Heart right ventricle (tissue), 16 donors: ENCODE results near the gene TTF1. TPM values are rescaled to one million over a fixed set of nuclear protein-coding genes. Genes with fewer than 3 reads are reported as not detected.

Experiments
- ATAC-seq, 8 donors: fragments of 200-7000 bp; cut with Tn5 transposase; one replicate each; pipeline ENCODE4 v1.9.1; 2020; ENCODE audit warnings: mild to moderate bottlenecking in 8 of 8, moderate library complexity in 8 of 8, moderate number of reproducible peaks in 1 of 8
- DNase-seq, 2 donors: peaks; one replicate each; pipeline ENCODE4 v3.0.0-alpha.2; 2020
- H3K27ac ChIP-seq, 10 donors: fragments of 200-600 bp; sonication (generic) in 2 of 10; one replicate each; pipeline versions ENCODE4 v1.5.0 to v1.8.0; 2020 to 2022; ENCODE audit warnings: mild to moderate bottlenecking in 3 of 10
- H3K27me3 ChIP-seq, 7 donors: fragments of 200-600 bp; one replicate each; pipeline ENCODE4 v1.8.0; 2021 to 2022; ENCODE audit warnings: mild to moderate bottlenecking in 2 of 7
- H3K36me3 ChIP-seq, 9 donors: fragments of 200-600 bp; sonication (generic) in 1 of 9; one replicate each; pipeline versions ENCODE4 v1.5.0 to v1.8.0; 2020 to 2022; ENCODE audit warnings: mild to moderate bottlenecking in 2 of 9
- H3K4me1 ChIP-seq, 9 donors: fragments of 200-600 bp; sonication (generic) in 1 of 9; one replicate each; pipeline versions ENCODE4 v1.5.0 to v1.8.0; 2020 to 2022; ENCODE audit warnings: mild to moderate bottlenecking in 4 of 9
- H3K4me3 ChIP-seq, 10 donors: fragments of 200-600 bp; sonication (generic) in 2 of 10; one replicate each; pipeline versions ENCODE4 v1.5.0 to v1.8.0; 2020 to 2022; ENCODE audit warnings: mild to moderate bottlenecking in 7 of 10, moderate library complexity in 2 of 10
- H3K9me3 ChIP-seq, 11 donors: fragments of 200-600 bp in 10 of 11; sonication (generic) in 2 of 11; one replicate each; pipeline versions ENCODE4 v1.5.0 to v1.8.0; 2013 to 2022; ENCODE audit warnings: mild to moderate bottlenecking in 2 of 11, control low read depth in 1 of 11, moderate library complexity in 1 of 11
- WGBS, 2 donors: extraction: QIAGEN DNeasy Blood & Tissue Kit; methylation state at CpG; one replicate each; pipeline ENCODE4 v1.1.7; 2013; ENCODE audit warnings: inconsistent platforms in 1 of 2; 5-methylcytosine and 5-hydroxymethylcytosine counted together
- intact Hi-C, 10 donors: fragments of 100-400 bp; cut with DNase I; formaldehyde crosslinking; loops; one replicate each; pipeline versions ENCODE4 v1.11.1 to v1.14.2; 2022
- polyA plus RNA-seq, 2 donors: library from polyadenylated mRNA; stranded (reverse); fragments of 200-250 nt; gene quantifications; one replicate each; pipeline ENCODE4 v1.2.3, GENCODE V29; 2013
- total RNA-seq, 10 donors: library from RNA; stranded (reverse); fragmentation: NEBNext Ultra II Directional in 3 of 10; extraction: Animal tissue kit (Norgen Biotek cat#: 25700) in 3 of 10; gene quantifications; one replicate each; pipeline versions ENCODE4 v1.2.1 to v1.2.4, GENCODE V29; 2021 to 2023
- TF ChIP-seq, protein P1 (sequence below), 9 donors: fragments of 200-600 bp; sonication (generic) in 2 of 9; IDR thresholded peaks; one replicate each; pipeline versions ENCODE4 v1.5.0 to v1.8.0; 2021 to 2022; ENCODE audit warnings: antibody characterized with exemption in 9 of 9, mild to moderate bottlenecking in 5 of 9, moderate library complexity in 1 of 9
- donor health status: Arrhythmogenic right ventricular cardiomyopathy.
- donor health status: ischemic (EF 13 %, LVEDD 7.1; RV severe dilation, severe dysfunction).
- donor health status: healthy with polysubstance abuse.
- donor health status: DM: no; HTN: yes; CAD: no.
- donor health status: DM: no; HTN: no; CAD: no.
- donor health status: ischemic (EF 25% LVEDD 6.9; RV normal size, moderate dysfunction).
- donor health status: ischemic (EF 25% LVEDD 5.7; RV mildly dilated, moderate dysfunction).
- donor health status: healthy.
- donor health status: DM: yes; HTN: yes; CAD: no.
- donor health status: Ischemic cardiomyopathy.
- donor health status: ischemic (EF 35%, LVEDD 5.7; RV mildly dilated, moderate dysfunction).
- donor health status: nonischemic (EF 11% LVEDD 7.7; RV severe dilation, severe dysfunction).
- donor health status: DM: yes; HTN: yes; CAD: no.
- donor health status: PGD.
- donor health status: ischemic (EF 29% LVEDD 5.4; RV normal size, mild dysfunction).
- donor health status: nonischemic (EF 23%, LVEDD 6.1; RV moderate dilation, normal function).

TTF1 gene
- total and polyA plus RNA-seq, 12 donors: 12.0 to 22.4 (median 17.5) TPM

DNA sequence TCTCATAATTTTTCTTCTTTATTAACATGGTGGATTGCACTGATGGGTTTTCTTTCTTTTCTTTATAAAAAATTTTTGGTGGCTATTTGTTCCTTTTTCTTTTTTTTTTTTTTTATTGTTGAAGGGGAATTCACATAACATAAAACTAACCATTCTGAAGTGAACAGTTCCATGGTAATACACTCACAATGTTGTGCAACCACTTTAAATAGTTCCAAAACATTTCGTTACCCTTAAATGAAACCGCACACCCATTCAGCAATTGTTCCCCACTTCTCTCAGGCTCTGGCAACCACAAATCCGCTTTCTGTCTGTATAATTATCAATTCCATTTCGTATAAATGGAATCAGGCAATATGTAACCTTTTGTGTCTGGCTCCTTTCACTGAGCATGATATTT, 40.2 kb downstream of the TTF1 start:
- intact Hi-C loops: no loop called here

DNA sequence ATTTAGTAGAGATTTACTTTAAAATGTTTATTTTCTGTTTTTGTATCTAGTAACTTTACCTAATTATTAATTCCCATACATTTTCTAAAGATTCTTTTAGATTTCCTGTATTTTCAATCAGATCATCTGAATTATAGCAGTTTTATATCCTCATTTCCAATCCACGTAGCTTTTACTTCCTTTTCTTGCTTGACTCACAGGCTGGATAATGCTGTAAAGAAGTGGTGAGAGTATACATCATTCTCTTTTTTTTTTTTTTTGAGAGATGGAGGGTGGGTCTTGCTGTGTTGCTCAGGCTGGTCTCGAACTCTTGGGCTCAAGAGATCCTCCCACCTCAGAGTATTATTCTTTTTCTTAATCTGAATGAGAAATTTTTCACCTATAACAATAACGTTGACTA, 40.7 kb downstream of the TTF1 start:
- no peak for ATAC-seq
- no peak for DNase-seq
- no peaks in the 10 kb centered on the region for H3K36me3 ChIP-seq
- H3K4me3 ChIP-seq: no peak overlapping the region
- no peak overlapping the region for H3K27ac ChIP-seq
- WGBS, 2 donors: 58 to 71% methylated on average over 3 of the region's 3 CpGs
- H3K4me1 ChIP-seq: peaks cover 0 to 4% (median 0%) of the 10 kb centered on the region in 9 donors
- intact Hi-C loops: no loop called here
- TF ChIP-seq, protein P1, sequence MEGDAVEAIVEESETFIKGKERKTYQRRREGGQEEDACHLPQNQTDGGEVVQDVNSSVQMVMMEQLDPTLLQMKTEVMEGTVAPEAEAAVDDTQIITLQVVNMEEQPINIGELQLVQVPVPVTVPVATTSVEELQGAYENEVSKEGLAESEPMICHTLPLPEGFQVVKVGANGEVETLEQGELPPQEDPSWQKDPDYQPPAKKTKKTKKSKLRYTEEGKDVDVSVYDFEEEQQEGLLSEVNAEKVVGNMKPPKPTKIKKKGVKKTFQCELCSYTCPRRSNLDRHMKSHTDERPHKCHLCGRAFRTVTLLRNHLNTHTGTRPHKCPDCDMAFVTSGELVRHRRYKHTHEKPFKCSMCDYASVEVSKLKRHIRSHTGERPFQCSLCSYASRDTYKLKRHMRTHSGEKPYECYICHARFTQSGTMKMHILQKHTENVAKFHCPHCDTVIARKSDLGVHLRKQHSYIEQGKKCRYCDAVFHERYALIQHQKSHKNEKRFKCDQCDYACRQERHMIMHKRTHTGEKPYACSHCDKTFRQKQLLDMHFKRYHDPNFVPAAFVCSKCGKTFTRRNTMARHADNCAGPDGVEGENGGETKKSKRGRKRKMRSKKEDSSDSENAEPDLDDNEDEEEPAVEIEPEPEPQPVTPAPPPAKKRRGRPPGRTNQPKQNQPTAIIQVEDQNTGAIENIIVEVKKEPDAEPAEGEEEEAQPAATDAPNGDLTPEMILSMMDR (IDR thresholded peaks at IDR 0.05): no peak
- H3K9me3 ChIP-seq: no peaks in the 10 kb centered on the region
- H3K27me3 ChIP-seq: no peaks in the 10 kb centered on the region

More for the DNA sequence above, 40.2 kb downstream of the TTF1 start:
- H3K9me3 ChIP-seq: no peaks in the 10 kb centered on the region
- TF ChIP-seq, protein P1 (IDR thresholded peaks at IDR 0.05): no peak
- peaks cover 0 to 4% (median 0%) of the 10 kb centered on the region in 9 donors for H3K4me1 ChIP-seq
- no peaks in the 10 kb centered on the region for H3K36me3 ChIP-seq
- H3K27me3 ChIP-seq: no peaks in the 10 kb centered on the region
- no peak for DNase-seq
- no peak overlapping the region for H3K4me3 ChIP-seq
- H3K27ac ChIP-seq: no peak overlapping the region
- WGBS, 2 donors: 92 to 97% methylated on average over 4 of the region's 4 CpGs
- ATAC-seq: no peak

DNA sequence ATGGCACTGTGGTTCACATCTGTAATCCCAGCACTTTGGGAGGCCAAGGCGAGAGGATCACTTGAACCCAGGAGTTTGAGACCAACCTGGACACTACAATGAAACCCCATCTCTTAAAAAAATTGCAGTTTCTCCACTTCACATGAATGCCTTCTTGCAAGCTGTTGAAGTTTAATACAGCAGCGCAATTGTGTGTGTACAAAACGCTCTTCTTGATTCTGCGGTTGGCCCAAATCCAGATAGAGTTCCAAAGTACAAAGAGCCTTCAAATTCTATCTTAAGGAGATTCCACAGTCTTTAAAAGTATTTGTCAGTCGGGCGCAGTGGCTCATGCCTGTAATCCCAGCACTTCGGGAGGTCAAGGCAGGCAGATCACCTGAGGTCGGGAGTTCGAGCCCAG, 42.6 kb downstream of the TTF1 start:
- no peak overlapping the region for H3K27ac ChIP-seq
- TF ChIP-seq, protein P1 (IDR thresholded peaks at IDR 0.05): no peak
- intact Hi-C loops: no loop called here
- H3K27me3 ChIP-seq: no peaks in the 10 kb centered on the region
- no peaks in the 10 kb centered on the region for H3K36me3 ChIP-seq
- ATAC-seq (no peak), DNase-seq (no peak)
- peaks cover 0 to 4% (median 0%) of the 10 kb centered on the region in 9 donors for H3K4me1 ChIP-seq
- 92 to 93% methylated on average over 9 of the region's 9 CpGs for WGBS, 2 donors
- H3K9me3 ChIP-seq: no peaks in the 10 kb centered on the region
- H3K4me3 ChIP-seq: no peak overlapping the region

DNA sequence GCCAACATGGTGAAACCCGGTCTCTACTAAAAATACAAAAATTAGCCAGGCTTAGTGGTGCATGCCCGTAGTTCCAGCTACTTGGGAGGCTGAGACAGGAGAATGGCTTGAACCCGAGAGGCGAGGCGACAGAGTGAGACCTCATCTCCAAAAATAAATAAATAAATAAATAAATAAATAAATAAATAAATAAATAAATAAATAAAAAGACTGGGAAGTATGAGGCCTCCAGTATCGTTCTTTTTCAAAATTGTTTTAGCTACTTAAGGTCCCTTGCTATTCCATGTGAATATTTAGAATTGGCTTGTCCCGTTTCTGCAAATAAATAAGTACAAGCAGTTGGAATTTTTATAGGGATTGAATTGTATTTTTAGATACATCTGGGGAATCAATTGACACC, 48.9 kb downstream of the TTF1 start:
- intact Hi-C loops: loop anchor here in 2 of 10 donors (5.0 to 10.0 kb wide), 2 partner anchors 50 to 587 kb away; partner anchors contain the start of genes TSC1 (in 1 of the 2) and TTF1 (in 1 of the 2)
- no peak overlapping the region for H3K4me3 ChIP-seq
- H3K4me1 ChIP-seq: peaks cover 9 to 17% (median 13%) of the 10 kb centered on the region in 9 donors
- DNase-seq: no peak
- no peak for ATAC-seq
- TF ChIP-seq, protein P1 (IDR thresholded peaks at IDR 0.05): no peak
- H3K9me3 ChIP-seq: no peaks in the 10 kb centered on the region
- no peaks in the 10 kb centered on the region for H3K27me3 ChIP-seq
- WGBS, 2 donors: 87 to 89% methylated on average over 7 of the region's 7 CpGs
- no peak overlapping the region for H3K27ac ChIP-seq
- H3K36me3 ChIP-seq: peaks cover 0 to 8% (median 4%) of the 10 kb centered on the region in 9 donors
